Kidney (tissue), 14 donors: Measurements from ENCODE around the gene KIF21A. TPM values are rescaled to one million over a fixed set of nuclear protein-coding genes. Genes with fewer than 3 reads are reported as not detected.

Source experiments
- DNase-seq, 5 donors: peaks; one replicate each; pipeline ENCODE4 v3.0.0-alpha.2; 2013 to 2020
- FAIRE-seq: peaks from 2 replicates; lab custom pipeline; 2012; peaks lifted over from hg19 to GRCh38; lab: Jason Lieb, UNC
- H3K27ac ChIP-seq, 2 donors: one replicate each; pipeline ENCODE4 v1.7.0; 2013; ENCODE audit warnings: low read depth in 2 of 2, low read length in 2 of 2, inconsistent platforms in 1 of 2
- H3K27me3 ChIP-seq: one replicate; pipeline ENCODE4 v1.7.1; 2013; ENCODE audit warnings: low read length, inconsistent platforms; ENCODE audit not compliant: control insufficient read depth, insufficient read depth
- H3K36me3 ChIP-seq, 3 donors: one replicate each; pipeline versions ENCODE4 v1.7.0 to v1.7.1; 2013; ENCODE audit warnings: low read length in 3 of 3, control low read depth in 1 of 3, inconsistent platforms in 1 of 3; ENCODE audit not compliant: insufficient read depth in 3 of 3, control insufficient read depth in 2 of 3
- H3K4me1 ChIP-seq, 3 donors: one replicate each; pipeline versions ENCODE4 v1.7.0 to v1.7.1; 2013; ENCODE audit warnings: low read length in 3 of 3, inconsistent platforms in 1 of 3, low read depth in 1 of 3; ENCODE audit not compliant: control insufficient read depth in 2 of 3, insufficient read depth in 2 of 3
- H3K4me3 ChIP-seq, 3 donors: one replicate each; pipeline versions ENCODE4 v1.7.0 to v1.8.1; 2013; ENCODE audit warnings: low read length in 3 of 3, control low read depth in 1 of 3, inconsistent platforms in 1 of 3
- H3K9ac ChIP-seq, 3 donors: one replicate each; pipeline versions ENCODE4 v1.7.0 to v1.7.1; 2013; ENCODE audit warnings: low read length in 3 of 3, control low read depth in 1 of 3, inconsistent platforms in 1 of 3
- H3K9me3 ChIP-seq, 3 donors: one replicate each; pipeline versions ENCODE4 v1.7.0 to v1.7.1; 2013; ENCODE audit warnings: low read length in 3 of 3, control low read depth in 1 of 3, inconsistent platforms in 1 of 3; ENCODE audit not compliant: control insufficient read depth in 2 of 3, insufficient read depth in 1 of 3
- CTCF ChIP-seq: IDR thresholded peaks from 3 replicates; pipeline ENCODE4 v1.5.1; 2012; ENCODE audit warnings: mild to moderate bottlenecking, moderate library complexity, borderline replicate concordance; ENCODE audit not compliant: insufficient read depth; ENCODE audit errors: extremely low read depth
- intact Hi-C: fragments of 100-400 bp; cut with DNase I; formaldehyde crosslinking; loops from one replicate; pipeline ENCODE4 v1.11.1; 2022
- polyA plus RNA-seq: library from polyadenylated mRNA; stranded (reverse); fragments of 350-450 nt; fragmentation: Illumina TruSeq; extraction: RNeasy Lipid Tissue Mini Kit (QIAGEN cat#74804); gene quantifications from one replicate; pipeline ENCODE4 v1.2.3, GENCODE V29; 2014; ENCODE audit warnings: low read depth, low replicate concordance; ENCODE audit not compliant: insufficient read depth
- total RNA-seq: library from RNA; stranded (reverse); fragmentation: NEBNext Ultra II Directional; extraction: Animal tissue kit (Norgen Biotek cat#: 25700); gene quantifications from one replicate; pipeline ENCODE4 v1.2.1, GENCODE V29; 2021
- donor health status: control.
- donor health status: control.
- donor health status: control.
- donor health status: control.
- donor health status: control.
- donor health status: DM: yes; HTN: yes; CAD: no.
- donor health status: Normal renal cell carcinoma (clear cell type).

The KIF21A gene
- total and polyA plus RNA-seq, 2 donors from 2014 or later = 16.8 to 25.7 TPM

- FAIRE-seq = no peak
- no peak for DNase-seq
- TF ChIP-seq CTCF = no peak
These were observed 73.2 kb downstream of the KIF21A start for GRCh38 chr12:39369756-39370155.

DNA sequence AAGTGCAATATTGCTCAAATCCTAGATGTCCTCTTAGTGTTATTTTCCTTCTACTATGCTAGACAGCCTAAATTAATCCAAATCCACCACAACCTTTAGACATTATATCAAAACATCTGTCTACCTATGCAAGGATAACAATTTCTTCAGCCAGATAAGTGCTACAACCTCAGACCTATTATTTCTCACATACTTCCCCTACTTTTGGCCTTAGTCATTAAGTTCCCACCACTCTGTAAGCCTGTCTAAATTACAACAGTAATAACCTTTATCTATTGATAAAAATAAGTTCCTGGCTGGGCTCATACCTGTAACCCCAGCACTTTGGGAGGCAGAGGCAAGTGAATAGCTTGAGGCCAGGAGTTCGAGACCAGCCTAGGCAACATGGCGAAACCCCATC is 74.0 kb downstream of the KIF21A start:
- H3K4me3 ChIP-seq = no peak overlapping the region
- H3K27me3 ChIP-seq = no peaks in the 10 kb centered on the region
- no peak overlapping the region for H3K27ac ChIP-seq
- H3K4me1 ChIP-seq = no peaks in the 10 kb centered on the region
- TF ChIP-seq CTCF = no peak
- no peaks in the 10 kb centered on the region for H3K9me3 ChIP-seq
- intact Hi-C loops = no loop called here
- FAIRE-seq = no peak
- no peak for DNase-seq
- no peaks in the 10 kb centered on the region for H3K36me3 ChIP-seq
- H3K9ac ChIP-seq = no peak overlapping the region

More at GRCh38 chr12:39369756-39370155, 73.2 kb downstream of the KIF21A start:
- intact Hi-C loops = no loop called here
- Histone ChIP-seq H3K4me1 (no peaks in the 10 kb centered on the region), H3K9me3 (no peaks in the 10 kb centered on the region), H3K9ac (no peak overlapping the region), H3K27ac (no peak overlapping the region), H3K4me3 (no peak overlapping the region), H3K36me3 (no peaks in the 10 kb centered on the region), H3K27me3 (no peaks in the 10 kb centered on the region)

GRCh38 chr12:39368096-39368495 is 74.8 kb downstream of the KIF21A start:
- no peak overlapping the region for H3K4me3 ChIP-seq
- no peaks in the 10 kb centered on the region for H3K36me3 ChIP-seq
- no peaks in the 10 kb centered on the region for H3K4me1 ChIP-seq
- no peaks in the 10 kb centered on the region for H3K27me3 ChIP-seq
- DNase-seq = no peak
- H3K9me3 ChIP-seq = no peaks in the 10 kb centered on the region
- TF ChIP-seq CTCF = no peak
- FAIRE-seq = no peak
- H3K9ac ChIP-seq = no peak overlapping the region
- no peak overlapping the region for H3K27ac ChIP-seq
- intact Hi-C loops = no loop called here

DNA sequence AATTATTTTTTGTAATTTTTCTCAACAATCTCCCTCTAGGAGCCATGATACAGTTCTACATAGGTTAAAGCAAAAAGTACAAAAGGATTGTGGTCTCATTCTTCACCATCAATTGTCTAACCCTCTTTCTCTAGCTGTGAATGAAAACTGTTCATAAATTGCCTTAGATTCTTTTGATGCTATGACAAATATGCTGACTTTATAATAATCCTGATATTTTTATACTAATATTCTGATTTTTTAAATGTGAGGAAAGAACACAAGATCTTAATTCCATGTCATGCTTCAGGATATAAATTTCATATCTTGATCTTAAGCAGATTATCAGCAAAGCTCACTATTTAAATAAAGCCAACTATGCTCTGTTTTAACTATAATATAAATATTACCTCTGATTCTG is 75.4 kb downstream of the KIF21A start:
- intact Hi-C loops = no loop called here
- H3K9me3 ChIP-seq = no peaks in the 10 kb centered on the region
- H3K4me3 ChIP-seq = no peak overlapping the region
- no peak for FAIRE-seq
- no peak overlapping the region for H3K9ac ChIP-seq
- H3K27ac ChIP-seq = no peak overlapping the region
- H3K4me1 ChIP-seq = no peaks in the 10 kb centered on the region
- H3K36me3 ChIP-seq = no peaks in the 10 kb centered on the region
- TF ChIP-seq CTCF = no peak
- no peaks in the 10 kb centered on the region for H3K27me3 ChIP-seq
- no peak for DNase-seq
